ENCODE measurements around the gene ATP5F1B. TPM values are rescaled to one million over a fixed set of nuclear protein-coding genes. Genes with fewer than 3 reads are reported as not detected.

ATP5F1B gene
- total and polyA plus RNA-seq, 9 of the 15 experiments (the other 6 are each of a cell fraction or from before 2014, with no cell fraction given), result 908 to 3,125 (median 1,482) TPM

- H3K9ac ChIP-seq (ENCODE audit: insufficient read depth in 1 of 2, low read depth in 2 of 2, low read length in 2 of 2), result no peak overlapping the region; a peak in 1 of 4 replicates
- WGBS (ENCODE audit: insufficient coverage, low coverage, missing lambda C conversion rate), result 46% methylated on average over 1 of the region's 1 CpG
- H3K27me3 ChIP-seq (ENCODE audit: control insufficient read depth in 2 of 2, insufficient read depth in 2 of 2, low read length in 2 of 2), result 0 out of 5 replicates have a peak, but pooled peaks cover 0 to 5% of the 10 kb centered on the region in 2 experiments
- H4K20me1 ChIP-seq (replicated peaks; ENCODE audit: control insufficient read depth, insufficient read depth, low read length), result no peaks in the 10 kb centered on the region; the same call in 1 of the 2 replicates
- H3K27ac ChIP-seq (ENCODE audit: extremely low read depth, low read depth, low read length), result no peak overlapping the region
- DNase-seq (ENCODE audit: extremely low read depth in 1 of 4, low spot score in 3 of 4) (no peak), ATAC-seq (no peak), FAIRE-seq (no peak)
- no peak overlapping the region for H2AFZ ChIP-seq (ENCODE audit: low read depth, low read length)
- H3K4me2 ChIP-seq (ENCODE audit: insufficient read depth, low read length), result no peak overlapping the region
- no TSS peak for BruUV-seq (replicated peaks)
- ChIA-PET POLR2A (interaction anchor here (0.7 to 1.7 kb wide), 3 partner anchors 12 to 312 kb away, joined by 3 to 5 read pairs (median 3); no protein-coding TSS in a partner anchor), CTCF (ENCODE audit: low intra/inter-chr PET ratio) (interaction anchor here (0.8 to 1.5 kb wide), 3 partner anchors 73 to 397 kb away, joined by 3 to 10 read pairs (median 3); no protein-coding TSS in a partner anchor)
- TF ChIP-seq PHB2 (IDR thresholded peaks at IDR 0.05; ENCODE audit: low read depth) (no peak), ELF1 (tag; IDR thresholded peaks at IDR 0.05) (no peak), ZNF764 (CRISPR knock-in tag; IDR thresholded peaks at IDR 0.05; ENCODE audit: low read depth) (no peak), ZEB2 (IDR thresholded peaks at IDR 0.05) (no peak), NR3C1 (CRISPR knock-in tag; IDR thresholded peaks at IDR 0.05) (no peak), GTF3C2 (IDR thresholded peaks at IDR 0.05; ENCODE audit: borderline replicate concordance, extremely low read depth, insufficient read length) (no peak), NFIX (CRISPR knock-in tag; IDR thresholded peaks at IDR 0.05; ENCODE audit: low read depth) (no peak), EP400 (IDR thresholded peaks at IDR 0.05) (no peak), HMG20B (CRISPR knock-in tag; IDR thresholded peaks at IDR 0.05) (no peak), KLF13 (tag; IDR thresholded peaks at IDR 0.05; ENCODE audit: borderline replicate concordance, low read depth) (no peak)
- TF ChIP-seq, protein P1, sequence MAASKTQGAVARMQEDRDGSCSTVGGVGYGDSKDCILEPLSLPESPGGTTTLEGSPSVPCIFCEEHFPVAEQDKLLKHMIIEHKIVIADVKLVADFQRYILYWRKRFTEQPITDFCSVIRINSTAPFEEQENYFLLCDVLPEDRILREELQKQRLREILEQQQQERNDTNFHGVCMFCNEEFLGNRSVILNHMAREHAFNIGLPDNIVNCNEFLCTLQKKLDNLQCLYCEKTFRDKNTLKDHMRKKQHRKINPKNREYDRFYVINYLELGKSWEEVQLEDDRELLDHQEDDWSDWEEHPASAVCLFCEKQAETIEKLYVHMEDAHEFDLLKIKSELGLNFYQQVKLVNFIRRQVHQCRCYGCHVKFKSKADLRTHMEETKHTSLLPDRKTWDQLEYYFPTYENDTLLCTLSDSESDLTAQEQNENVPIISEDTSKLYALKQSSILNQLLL (CRISPR knock-in tag; IDR thresholded peaks at IDR 0.05; ENCODE audit: borderline replicate concordance), result no peak
- TF ChIP-seq, protein P2, sequence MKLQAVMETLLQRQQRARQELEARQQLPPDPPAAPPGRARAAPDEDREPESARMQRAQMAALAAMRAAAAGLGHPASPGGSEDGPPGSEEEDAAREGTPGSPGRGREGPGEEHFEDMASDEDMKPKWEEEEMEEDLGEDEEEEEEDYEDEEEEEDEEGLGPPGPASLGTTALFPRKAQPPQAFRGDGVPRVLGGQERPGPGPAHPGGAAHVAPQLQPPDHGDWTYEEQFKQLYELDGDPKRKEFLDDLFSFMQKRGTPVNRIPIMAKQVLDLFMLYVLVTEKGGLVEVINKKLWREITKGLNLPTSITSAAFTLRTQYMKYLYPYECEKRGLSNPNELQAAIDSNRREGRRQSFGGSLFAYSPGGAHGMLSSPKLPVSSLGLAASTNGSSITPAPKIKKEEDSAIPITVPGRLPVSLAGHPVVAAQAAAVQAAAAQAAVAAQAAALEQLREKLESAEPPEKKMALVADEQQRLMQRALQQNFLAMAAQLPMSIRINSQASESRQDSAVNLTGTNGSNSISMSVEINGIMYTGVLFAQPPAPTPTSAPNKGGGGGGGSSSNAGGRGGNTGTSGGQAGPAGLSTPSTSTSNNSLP (IDR thresholded peaks at IDR 0.05; ENCODE audit: borderline replicate concordance, low read depth, low read length), result no peak
- in situ Hi-C loops (cut with MboI) (no loop called here), intact Hi-C loops (cut with micrococcal nuclease) (loop anchor here (1.0 kb wide), 2 partner anchors 76 to 396 kb away; no protein-coding TSS in a partner anchor)
- no peaks in the 10 kb centered on the region for H3K79me2 ChIP-seq (ENCODE audit: control insufficient read depth, insufficient read depth, low read length)
- no peaks in the 10 kb centered on the region for H3K9me3 ChIP-seq (replicated peaks; ENCODE audit: control insufficient read depth, insufficient read depth, low read depth, low read length)
- H3K36me3 ChIP-seq (ENCODE audit: control insufficient read depth, insufficient read depth, low read length), result no peaks in the 10 kb centered on the region; the same call in 2 of the 3 replicates
- no peak overlapping the region for H3K4me3 ChIP-seq
- H3K4me1 ChIP-seq (replicated peaks in 1 of 2; ENCODE audit: control insufficient read depth in 2 of 2, insufficient read depth in 2 of 2, low read length in 2 of 2), result peaks cover 0 to 2% of the 10 kb centered on the region in 2 experiments; a peak in 1 of 5 replicates
- H3K9me1 ChIP-seq (ENCODE audit: control insufficient read depth, insufficient read depth, low read length), result no peaks in the 10 kb centered on the region
Measured at GRCh38 chr12:56589783-56590182, 56.0 kb downstream of the ATP5F1B start.
